GM12878 (cell line): ENCODE data around the gene NUP85. TPM values are rescaled to one million over a fixed set of nuclear protein-coding genes. Genes with fewer than 3 reads are reported as not detected.

ENCODE experiments used
- ATF2 ChIP-seq: IDR thresholded peaks from 2 replicates; pipeline ENCODE4 v1.6.1; 2012; ENCODE audit warnings: low read length, inconsistent platforms
- BACH1 ChIP-seq: fragments of 450-650 bp; IDR thresholded peaks from 2 replicates; pipeline ENCODE4 v1.6.1; 2017; ENCODE audit warnings: mild to moderate bottlenecking, borderline replicate concordance
- BCL11A ChIP-seq: IDR thresholded peaks from 2 replicates; pipeline ENCODE4 v1.6.1; 2011; ENCODE audit warnings: low read depth, low read length
- CBX3 ChIP-seq: fragments of 200-600 bp; sonication (generic); IDR thresholded peaks from 2 replicates; pipeline ENCODE4 v1.6.1; 2016; ENCODE audit warnings: low read depth, borderline replicate concordance
- CBX5 ChIP-seq: sonication (generic); IDR thresholded peaks from 2 replicates; pipeline ENCODE4 v1.6.1; 2016; ENCODE audit warnings: low read depth, moderate library complexity, mild to moderate bottlenecking, inconsistent platforms
- CTCF ChIP-seq, 3 experiments: IDR thresholded peaks in 2 of 3; conservative IDR thresholded peaks in 1 of 3; 2 replicates each; pipeline ENCODE4 v1.5.1; 2011; ENCODE audit warnings: low read depth in 3 of 3, low read length in 3 of 3, mild to moderate bottlenecking in 3 of 3, control low read depth in 2 of 3, moderate library complexity in 2 of 3, inconsistent platforms in 1 of 3, mixed read lengths in 1 of 3; ENCODE audit not compliant: control insufficient read depth in 2 of 3, insufficient read depth in 1 of 3; ENCODE audit errors: extremely low read depth in 1 of 3
- E4F1 ChIP-seq: fragments of 450-650 bp; IDR thresholded peaks from 2 replicates; pipeline ENCODE4 v1.6.1; 2018; ENCODE audit warnings: borderline replicate concordance, mild to moderate bottlenecking; ENCODE audit not compliant: partially characterized antibody
- ELK1 ChIP-seq: IDR thresholded peaks from 2 replicates; pipeline ENCODE4 v1.6.1; 2012; ENCODE audit warnings: low read depth, low read length, improper control_type of control experiment
- ESRRA ChIP-seq: IDR thresholded peaks from 2 replicates; pipeline ENCODE4 v1.6.1; 2012; ENCODE audit warnings: mild to moderate bottlenecking, low read length, improper control_type of control experiment
- HDAC2 ChIP-seq: fragments of 200-600 bp; sonication (generic); IDR thresholded peaks from 2 replicates; pipeline ENCODE4 v1.6.1; 2017
- IKZF2 ChIP-seq, 2 experiments: fragments of 450-650 bp; IDR thresholded peaks; 2 replicates each; pipeline ENCODE4 v1.6.1; 2017; ENCODE audit warnings: mild to moderate bottlenecking in 2 of 2, moderate library complexity in 2 of 2
- PAX5 ChIP-seq: IDR thresholded peaks from 2 replicates; pipeline ENCODE4 v1.6.1; 2011; ENCODE audit warnings: low read depth, low read length, borderline replicate concordance
- PAX8 ChIP-seq: fragments of 450-650 bp; IDR thresholded peaks from 2 replicates; pipeline ENCODE4 v1.6.1; 2017; ENCODE audit warnings: mild to moderate bottlenecking, moderate library complexity
- PBX3 ChIP-seq: IDR thresholded peaks from 2 replicates; pipeline ENCODE4 v1.6.1; 2011; ENCODE audit warnings: mild to moderate bottlenecking, low read depth, low read length, moderate library complexity; ENCODE audit not compliant: insufficient replicate concordance
- SIN3A ChIP-seq: IDR thresholded peaks from 2 replicates; pipeline ENCODE4 v1.6.1; 2012; ENCODE audit warnings: low read depth, low read length, improper control_type of control experiment
- SKIL ChIP-seq: fragments of 450-650 bp; IDR thresholded peaks from 2 replicates; pipeline ENCODE4 v1.6.1; 2017; ENCODE audit warnings: mild to moderate bottlenecking, low read depth, inconsistent platforms; ENCODE audit not compliant: poor library complexity, severe bottlenecking
- SREBF2 ChIP-seq: IDR thresholded peaks from 2 replicates; pipeline ENCODE4 v1.6.1; 2012; ENCODE audit warnings: mild to moderate bottlenecking, low read length
- STAT3 ChIP-seq: IDR thresholded peaks from 2 replicates; pipeline ENCODE4 v1.6.1; 2011; ENCODE audit warnings: low read depth, low read length, improper control_type of control experiment
- ZNF274 ChIP-seq: IDR thresholded peaks from one replicate; pipeline ENCODE4 v1.8.0; 2011; ENCODE audit not compliant: insufficient read length, insufficient read depth
- ZNF622 ChIP-seq: fragments of 450-650 bp; IDR thresholded peaks from 2 replicates; pipeline ENCODE4 v1.6.1; 2017; ENCODE audit warnings: mild to moderate bottlenecking, inconsistent platforms
- ZSCAN29 ChIP-seq: fragments of 450-650 bp; IDR thresholded peaks from 2 replicates; pipeline ENCODE4 v1.6.1; 2017; ENCODE audit warnings: mild to moderate bottlenecking, moderate library complexity
- polyA plus RNA-seq, 11 experiments: library from polyadenylated mRNA; depleted of rRNA in 4 of 11; unstranded in 6 of 11; stranded (reverse) in 5 of 11; fragments of >200 nt; fragmentation: Nextera tagmentation in 4 of 11; fragmentation: Illumina TruSeq in 1 of 11; extraction: Ambion mirVana in 4 of 11; extraction: Trizol in 1 of 11; gene quantifications; 1 replicate in 1 of 11; 2 replicates in 10 of 11; pipeline versions ENCODE4 v1.2.1 to v1.2.3, GENCODE V29; 2011 to 2016; ENCODE audit warnings: inconsistent platforms in 2 of 11, missing spikeins in 2 of 11, low read depth in 1 of 11
- total RNA-seq, 4 experiments: library from RNA; depleted of rRNA in 3 of 4; stranded (reverse); fragments of >200 nt in 3 of 4; fragmentation: Illumina TruSeq in 1 of 4; extraction: Trizol in 1 of 4; gene quantifications; 2 replicates each; pipeline versions ENCODE4 v1.2.1 to v1.2.3, GENCODE V29; 2013 to 2021

The NUP85 gene
- total and polyA plus RNA-seq, 10 of the 15 experiments (the other 5 are each of a cell fraction or from before 2014, with no cell fraction given): 54.0 to 135 (median 95.4) TPM

- 0 out of 2 replicates have a peak, but pooled peaks have one; percentile 10 for TF ChIP-seq ELK1
- no peak for TF ChIP-seq PAX8
- no peak; a peak in 1 of 4 replicates for TF ChIP-seq IKZF2 (IDR thresholded peaks at IDR 0.05)
- no peak for TF ChIP-seq ESRRA
- TF ChIP-seq SIN3A: peak; percentile 51; the same call in 1 of the 2 replicates
- TF ChIP-seq CTCF (IDR thresholded peaks at IDR 0.05 in 2 of 3, conservative IDR thresholded peaks at IDR 0.05 in 1 of 3; ENCODE audit: control insufficient read depth in 2 of 3, extremely low read depth in 1 of 3, insufficient read depth in 1 of 3, low read depth in 3 of 3, low read length in 3 of 3): peak in 1 of 3 experiments; percentile 26; a peak in 1 of 6 replicates
- no peak for TF ChIP-seq SREBF2
- TF ChIP-seq E4F1: no peak
- TF ChIP-seq BCL11A: no peak
- no peak for TF ChIP-seq SKIL
- TF ChIP-seq HDAC2: no peak
- TF ChIP-seq CBX5: no peak
- no peak for TF ChIP-seq BACH1
- no peak for TF ChIP-seq ATF2
- no peak for TF ChIP-seq PAX5
- no peak for TF ChIP-seq ZSCAN29
- no peak for TF ChIP-seq ZNF622
- no peak for TF ChIP-seq CBX3
- no peak for TF ChIP-seq PBX3
- no peak for TF ChIP-seq STAT3
- no peak for TF ChIP-seq ZNF274
Observed at GRCh38 chr17:75260641-75261335, 55.3 kb downstream of the NUP85 start (continued).
